A673 (cell line): ENCODE data around the gene KCTD5. TPM values are rescaled to one million over a fixed set of nuclear protein-coding genes. Genes with fewer than 3 reads are reported as not detected.
"Not testable (repeated sequence)": the region's sequence is repeated elsewhere in the genome, so short reads cannot be mapped to it uniquely, and the experiment has no call there.

Experiments used
- BruUV-seq: library from RNA; stranded (reverse); fragments of 400-500 nt; replicated peaks from 2 replicates; lab custom pipeline; 2021; lab: Mats Ljungman, UMichigan
- CTCF ChIA-PET: fragments of 300-600 bp; sonication (Branson Sonifier 250); formaldehyde crosslinking; loops from one replicate; lab custom pipeline; 2022; ENCODE audit warnings: antibody characterized with exemption; lab: Charles Lee
- POLR2A ChIA-PET: fragments of 300-600 bp; sonication (Branson Sonifier 250); formaldehyde crosslinking; loops from one replicate; lab custom pipeline; 2022; ENCODE audit warnings: antibody characterized with exemption; ENCODE audit not compliant: low non-redundant PET; lab: Charles Lee
- DNase-seq: peaks from one replicate; pipeline ENCODE4 v3.0.0-alpha.2; 2015; ENCODE audit warnings: low spot score
- H3K27ac ChIP-seq: fragments of 200-600 bp; sonication (generic); 2 replicates; pipeline ENCODE4 v1.5.1; 2016; ENCODE audit warnings: mixed run types, low read depth, mild to moderate bottlenecking, mixed read lengths, antibody characterized with exemption, low read length; ENCODE audit not compliant: poor library complexity, severe bottlenecking
- H3K27me3 ChIP-seq: fragments of 200-600 bp; sonication (generic); replicated peaks from 2 replicates; pipeline ENCODE4 v1.6.1; 2017; ENCODE audit warnings: mixed run types, low read depth, mild to moderate bottlenecking, mixed read lengths, antibody characterized with exemption, low read length; ENCODE audit not compliant: insufficient read depth, poor library complexity
- H3K36me3 ChIP-seq: fragments of 200-600 bp; sonication (generic); 2 replicates; pipeline ENCODE4 v1.6.1; 2016; ENCODE audit warnings: mixed run types, mild to moderate bottlenecking, mixed read lengths, antibody characterized with exemption, low read length; ENCODE audit not compliant: insufficient read depth, poor library complexity, severe bottlenecking
- H3K4me1 ChIP-seq: fragments of 200-600 bp; sonication (generic); 2 replicates; pipeline ENCODE4 v1.6.1; 2017; ENCODE audit warnings: mixed run types, mild to moderate bottlenecking, mixed read lengths, antibody characterized with exemption, low read length; ENCODE audit not compliant: insufficient read depth, poor library complexity, severe bottlenecking
- H3K4me3 ChIP-seq: fragments of 200-600 bp; sonication (generic); 2 replicates; pipeline ENCODE4 v1.5.1; 2016; ENCODE audit warnings: low read depth, mixed run types, mild to moderate bottlenecking, mixed read lengths, low read length; ENCODE audit not compliant: poor library complexity, severe bottlenecking
- H3K9me3 ChIP-seq: fragments of 200-600 bp; sonication (generic); 2 replicates; pipeline ENCODE4 v1.6.1; 2016; ENCODE audit warnings: mixed run types, low read depth, mild to moderate bottlenecking, mixed read lengths, antibody characterized with exemption, low read length; ENCODE audit not compliant: poor library complexity, severe bottlenecking
- EZH2 ChIP-seq: fragments of 200-600 bp; sonication (generic); IDR thresholded peaks from 2 replicates; pipeline ENCODE4 v1.6.1; 2017; ENCODE audit warnings: borderline replicate concordance, low read depth, mild to moderate bottlenecking, mixed read lengths, antibody characterized with exemption, low read length; ENCODE audit not compliant: poor library complexity, severe bottlenecking
- intact Hi-C: fragments of 100-400 bp; cut with micrococcal nuclease; formaldehyde crosslinking; loops from one replicate; pipeline ENCODE4 v1.10.0; 2022; ENCODE audit not compliant: unreplicated experiment
- total RNA-seq: library from RNA; stranded (reverse); gene quantifications from 2 replicates; pipeline ENCODE4 v1.2.3, GENCODE V29; 2021
- TF ChIP-seq, protein P1 (sequence below): fragments of 300-800, 200-600 bp; sonication (generic); conservative IDR thresholded peaks from 2 replicates; pipeline ENCODE4 v1.5.1; 2017; ENCODE audit warnings: low read depth, mild to moderate bottlenecking, antibody characterized with exemption, low read length, moderate library complexity, mixed read lengths

KCTD5 gene
- total RNA-seq, 1 experiment from 2014 or later: 35.6 TPM

DNA sequence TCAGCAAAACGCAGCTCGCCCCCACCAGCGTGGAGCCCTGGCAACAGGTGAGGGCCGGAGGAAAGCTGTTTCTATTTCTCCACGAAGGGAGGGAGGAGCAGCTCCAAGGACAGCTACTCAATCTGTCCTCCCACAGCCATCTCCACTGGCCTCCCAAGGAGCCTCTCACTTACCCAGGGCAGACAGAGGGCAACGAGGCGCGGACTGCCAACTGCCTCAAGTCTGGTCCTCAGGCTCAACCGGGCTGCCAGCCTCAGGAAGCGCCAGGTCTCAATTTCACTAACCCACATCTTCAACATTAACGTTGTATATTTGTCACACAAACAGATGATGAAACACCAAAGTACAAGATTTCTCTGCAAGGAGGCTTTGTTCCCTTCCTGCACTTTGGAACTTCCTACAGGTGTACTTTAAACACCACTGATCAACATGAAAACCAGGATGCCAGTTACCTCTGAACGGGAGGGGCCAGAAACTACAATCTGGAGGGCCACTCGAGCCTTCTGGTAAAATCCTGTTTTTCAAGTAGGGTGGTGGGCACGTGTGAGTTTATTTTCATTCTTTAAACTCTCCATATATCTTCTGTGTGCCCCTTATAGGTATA is 31.0 kb upstream of the KCTD5 start:
- H3K36me3 ChIP-seq, H3K27ac ChIP-seq, H3K4me3 ChIP-seq, POLR2A ChIA-PET, DNase-seq, BruUV-seq, H3K9me3 ChIP-seq, H3K27me3 ChIP-seq, CTCF ChIA-PET, H3K4me1 ChIP-seq, intact Hi-C loops: not testable (repeated sequence)

DNA sequence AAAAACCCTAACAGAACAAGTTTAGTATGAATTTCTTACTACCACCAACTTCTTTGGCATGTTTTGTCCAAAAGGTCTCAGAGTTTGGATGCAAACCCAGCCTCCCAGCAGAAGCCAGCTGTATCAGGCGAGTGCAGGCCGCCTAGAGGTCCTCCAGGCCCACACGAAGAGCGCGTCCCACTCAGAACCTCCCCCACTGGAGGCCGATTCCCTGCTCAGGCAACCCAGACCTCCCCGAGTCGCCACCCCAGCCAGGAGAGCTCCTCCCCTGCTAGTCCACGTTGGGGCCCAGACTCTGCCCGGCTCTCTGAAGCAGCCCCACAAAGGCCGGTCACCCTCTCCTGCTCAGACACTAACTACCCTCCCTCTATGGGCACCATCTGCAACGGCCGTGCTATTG is 28.4 kb upstream of the KCTD5 start:
- intact Hi-C loops, H3K9me3 ChIP-seq, H3K4me1 ChIP-seq, H3K4me3 ChIP-seq, BruUV-seq, POLR2A ChIA-PET, CTCF ChIA-PET, H3K36me3 ChIP-seq, H3K27ac ChIP-seq, DNase-seq: not testable (repeated sequence)
- peaks cover 17% of the 10 kb centered on the region for H3K27me3 ChIP-seq

DNA sequence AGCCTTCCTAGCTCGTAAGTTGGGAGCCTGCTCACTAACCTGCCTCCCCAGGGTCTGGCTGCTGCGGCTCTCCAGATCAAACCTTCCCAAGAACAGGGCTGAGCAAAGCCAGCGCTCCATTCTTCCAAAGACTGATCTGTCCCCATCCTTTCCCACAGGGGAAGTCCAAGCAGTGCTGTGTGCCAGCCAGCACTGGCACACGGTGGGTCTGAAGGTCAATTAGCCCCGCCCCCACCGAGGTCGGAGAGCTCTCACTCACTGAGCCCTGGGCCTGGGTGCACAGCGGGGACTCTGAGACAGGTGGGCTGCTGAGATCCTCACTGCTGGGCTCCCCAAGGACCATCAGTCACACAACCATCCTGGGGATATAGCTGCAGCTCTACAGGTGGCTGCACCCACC is 27.4 kb upstream of the KCTD5 start:
- H3K4me1 ChIP-seq, H3K27ac ChIP-seq, CTCF ChIA-PET, H3K36me3 ChIP-seq, POLR2A ChIA-PET, intact Hi-C loops, BruUV-seq, DNase-seq, H3K4me3 ChIP-seq, H3K9me3 ChIP-seq: not testable (repeated sequence)
- peaks cover 17% of the 10 kb centered on the region for H3K27me3 ChIP-seq

DNA sequence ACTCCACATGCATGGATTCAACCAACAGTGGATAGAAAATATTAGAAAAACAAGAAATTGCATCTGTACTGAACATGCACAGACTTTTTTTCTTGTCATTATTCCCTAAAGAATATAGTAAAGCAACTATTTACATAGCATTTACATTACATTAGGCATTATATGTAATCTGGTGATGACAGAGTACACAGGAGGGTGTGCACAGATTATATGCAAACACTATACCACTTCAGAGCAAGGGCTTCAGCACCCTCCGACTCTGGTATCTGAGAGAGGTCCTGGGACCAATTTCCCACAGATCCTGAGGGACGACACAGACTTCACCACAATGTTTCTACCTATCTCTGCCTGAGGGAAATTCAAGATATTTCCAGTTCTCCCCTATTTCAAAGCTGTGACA is 25.3 kb upstream of the KCTD5 start:
- Histone ChIP-seq H3K4me3 (no peak overlapping the region), H3K27me3 (peaks cover 17% of the 10 kb centered on the region), H3K4me1 (no peaks in the 10 kb centered on the region), H3K27ac (no peak overlapping the region), H3K36me3 (no peaks in the 10 kb centered on the region), H3K9me3 (no peaks in the 10 kb centered on the region)
- intact Hi-C loops: no loop called here
- POLR2A ChIA-PET: no interaction called here
- BruUV-seq: no TSS peak
- CTCF ChIA-PET: no interaction called here
- no peak for DNase-seq
- TF ChIP-seq, protein P1, sequence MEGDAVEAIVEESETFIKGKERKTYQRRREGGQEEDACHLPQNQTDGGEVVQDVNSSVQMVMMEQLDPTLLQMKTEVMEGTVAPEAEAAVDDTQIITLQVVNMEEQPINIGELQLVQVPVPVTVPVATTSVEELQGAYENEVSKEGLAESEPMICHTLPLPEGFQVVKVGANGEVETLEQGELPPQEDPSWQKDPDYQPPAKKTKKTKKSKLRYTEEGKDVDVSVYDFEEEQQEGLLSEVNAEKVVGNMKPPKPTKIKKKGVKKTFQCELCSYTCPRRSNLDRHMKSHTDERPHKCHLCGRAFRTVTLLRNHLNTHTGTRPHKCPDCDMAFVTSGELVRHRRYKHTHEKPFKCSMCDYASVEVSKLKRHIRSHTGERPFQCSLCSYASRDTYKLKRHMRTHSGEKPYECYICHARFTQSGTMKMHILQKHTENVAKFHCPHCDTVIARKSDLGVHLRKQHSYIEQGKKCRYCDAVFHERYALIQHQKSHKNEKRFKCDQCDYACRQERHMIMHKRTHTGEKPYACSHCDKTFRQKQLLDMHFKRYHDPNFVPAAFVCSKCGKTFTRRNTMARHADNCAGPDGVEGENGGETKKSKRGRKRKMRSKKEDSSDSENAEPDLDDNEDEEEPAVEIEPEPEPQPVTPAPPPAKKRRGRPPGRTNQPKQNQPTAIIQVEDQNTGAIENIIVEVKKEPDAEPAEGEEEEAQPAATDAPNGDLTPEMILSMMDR: no peak
- TF ChIP-seq EZH2: no peak

DNA sequence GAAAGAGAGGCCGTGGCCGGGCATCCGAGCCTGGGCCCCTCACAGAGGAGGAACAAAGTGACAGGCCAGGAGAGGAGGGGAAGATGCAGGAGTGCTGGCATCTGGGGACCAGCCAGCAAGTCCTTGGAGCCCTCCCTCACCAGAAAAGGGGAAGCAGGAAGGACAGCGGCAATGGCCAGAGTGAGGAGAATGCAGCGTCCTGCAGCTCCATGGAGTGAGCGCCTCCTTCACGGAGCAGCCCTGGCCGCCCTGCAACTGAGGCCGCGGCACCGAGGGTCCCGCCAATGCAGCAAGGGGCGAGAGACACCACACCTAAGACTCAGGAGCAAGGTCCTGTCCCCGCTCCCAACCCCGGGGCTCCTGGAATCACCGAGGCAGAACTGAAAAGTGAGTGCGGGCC is 24.5 kb upstream of the KCTD5 start:
- H3K9me3 ChIP-seq, H3K36me3 ChIP-seq, H3K4me1 ChIP-seq, BruUV-seq, DNase-seq, H3K4me3 ChIP-seq, intact Hi-C loops, POLR2A ChIA-PET, CTCF ChIA-PET, H3K27ac ChIP-seq: not testable (repeated sequence)
- peaks cover 17% of the 10 kb centered on the region for H3K27me3 ChIP-seq

DNA sequence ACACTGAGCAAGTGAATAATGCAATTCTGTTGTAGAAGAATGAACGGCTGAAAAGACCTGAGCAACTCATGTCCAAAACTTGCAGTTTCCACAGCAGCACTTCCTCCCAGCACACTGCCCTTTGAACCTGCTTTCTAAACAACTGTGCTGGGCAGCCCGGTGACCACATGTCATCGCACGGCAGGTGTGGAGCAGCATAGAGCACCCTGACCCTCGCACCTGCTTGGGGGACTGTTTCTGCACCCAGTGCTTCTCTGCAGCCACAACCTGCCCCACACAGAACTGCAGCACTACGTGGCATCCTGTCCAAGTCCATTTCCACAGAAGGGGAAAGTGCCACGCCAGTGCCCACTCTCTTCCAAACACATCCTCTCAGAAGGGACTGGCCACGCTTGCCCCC is 22.8 kb upstream of the KCTD5 start:
- BruUV-seq, POLR2A ChIA-PET, intact Hi-C loops, DNase-seq, H3K4me1 ChIP-seq, H3K4me3 ChIP-seq, H3K9me3 ChIP-seq, H3K27ac ChIP-seq, H3K36me3 ChIP-seq, CTCF ChIA-PET: not testable (repeated sequence)
- peaks cover 17% of the 10 kb centered on the region for H3K27me3 ChIP-seq
